Measurements from ENCODE around the gene RNPEPL1.
A peak's percentile ranks its signal among the peaks of the same experiment; 100 is the strongest.

GRCh38 chr2:240566203-240567136 lies 1.8 kb upstream of the RNPEPL1 start:
- peak; percentile 72 to 100 (median 88) for TF ChIP-seq CTCF (IDR thresholded peaks at IDR 0.05)
- TF ChIP-seq POLR2A (IDR thresholded peaks at IDR 0.05) = peak; percentile 67 to 88

Data from Peyer's patch (tissue), 4 donors.